PC-9 (cell line): ENCODE measurements around the gene SLC27A1. TPM values are rescaled to one million over a fixed set of nuclear protein-coding genes. Genes with fewer than 3 reads are reported as not detected.

Source experiments
- BruUV-seq: library from RNA; stranded (reverse); fragments of 400-500 nt; replicated peaks from 2 replicates; lab custom pipeline; 2021; lab: Mats Ljungman, UMichigan
- CTCF ChIA-PET: fragments of 300-600 bp; sonication (Branson Sonifier 250); formaldehyde crosslinking; loops from one replicate; lab custom pipeline; 2022; ENCODE audit warnings: antibody characterized with exemption; lab: Charles Lee
- POLR2A ChIA-PET: fragments of 300-600 bp; sonication (Branson Sonifier 250); formaldehyde crosslinking; loops from one replicate; lab custom pipeline; 2022; ENCODE audit warnings: antibody characterized with exemption; ENCODE audit not compliant: unreplicated experiment; lab: Charles Lee
- DNase-seq, 2 experiments: peaks; one replicate each; pipeline versions ENCODE4 v3.0.0 to v3.0.0-alpha.2; 2015 to 2022; ENCODE audit warnings: mixed read lengths in 1 of 2
- H2AFZ ChIP-seq: fragments of 200-600 bp; sonication (generic); 2 replicates; pipeline ENCODE4 v1.8.1; 2017; ENCODE audit warnings: antibody characterized with exemption
- H3F3A ChIP-seq: fragments of 200-600 bp; sonication (generic); 2 replicates; pipeline ENCODE4 v1.8.1; 2017; ENCODE audit warnings: antibody characterized with exemption, mild to moderate bottlenecking, low read depth; ENCODE audit not compliant: insufficient read depth
- H3K27ac ChIP-seq: fragments of 200-600 bp; sonication (generic); 2 replicates; pipeline ENCODE4 v1.6.1; 2016; ENCODE audit warnings: mixed run types
- H3K27me3 ChIP-seq: fragments of 200-600 bp; sonication (generic); 2 replicates; pipeline ENCODE4 v1.6.1; 2016; ENCODE audit warnings: low read depth, mixed run types; ENCODE audit not compliant: insufficient read depth
- H3K36me3 ChIP-seq: fragments of 200-600 bp; sonication (generic); 2 replicates; pipeline ENCODE4 v1.6.1; 2016; ENCODE audit warnings: low read depth, mixed run types
- H3K4me1 ChIP-seq: fragments of 200-600 bp; sonication (generic); replicated peaks from 2 replicates; pipeline ENCODE4 v1.6.1; 2016; ENCODE audit warnings: mixed run types; ENCODE audit not compliant: insufficient read depth
- H3K4me2 ChIP-seq: fragments of 200-600 bp; sonication (generic); 2 replicates; pipeline ENCODE4 v1.6.1; 2017; ENCODE audit warnings: mixed run types
- H3K4me3 ChIP-seq: fragments of 200-600 bp; sonication (generic); 2 replicates; pipeline ENCODE4 v1.6.1; 2016; ENCODE audit warnings: mixed run types
- H3K79me2 ChIP-seq: fragments of 200-600 bp; sonication (generic); 2 replicates; pipeline ENCODE4 v1.6.1; 2017; ENCODE audit warnings: low read depth, mixed run types
- H3K9me2 ChIP-seq: fragments of 200-600 bp; sonication (generic); 2 replicates; pipeline ENCODE4 v1.8.1; 2017; ENCODE audit warnings: mild to moderate bottlenecking; ENCODE audit not compliant: insufficient read depth
- H3K9me3 ChIP-seq: fragments of 200-600 bp; sonication (generic); 2 replicates; pipeline ENCODE4 v1.8.1; 2016; ENCODE audit warnings: low read depth; ENCODE audit not compliant: insufficient read depth
- H4K20me1 ChIP-seq: fragments of 200-600 bp; sonication (generic); 2 replicates; pipeline ENCODE4 v1.8.1; 2017; ENCODE audit not compliant: insufficient read depth
- EZH2 ChIP-seq: fragments of 200-600 bp; sonication (generic); IDR thresholded peaks from 2 replicates; pipeline ENCODE4 v1.8.0; 2017; ENCODE audit warnings: antibody characterized with exemption, low read depth
- intact Hi-C: fragments of 100-400 bp; cut with micrococcal nuclease; formaldehyde crosslinking; loops from one replicate; pipeline ENCODE4 v1.10.0; 2022; ENCODE audit not compliant: unreplicated experiment
- total RNA-seq: library from RNA; stranded (reverse); gene quantifications from 2 replicates; pipeline ENCODE4 v1.2.3, GENCODE V29; 2021
- TF ChIP-seq, protein P1 (sequence below): fragments of 200-600 bp; sonication (generic); conservative IDR thresholded peaks from 2 replicates; pipeline ENCODE4 v1.6.1; 2017; ENCODE audit warnings: mixed run types, antibody characterized with exemption, mild to moderate bottlenecking, moderate library complexity

Gene SLC27A1
- total RNA-seq, 1 experiment from 2014 or later = 30.8 TPM

DNA sequence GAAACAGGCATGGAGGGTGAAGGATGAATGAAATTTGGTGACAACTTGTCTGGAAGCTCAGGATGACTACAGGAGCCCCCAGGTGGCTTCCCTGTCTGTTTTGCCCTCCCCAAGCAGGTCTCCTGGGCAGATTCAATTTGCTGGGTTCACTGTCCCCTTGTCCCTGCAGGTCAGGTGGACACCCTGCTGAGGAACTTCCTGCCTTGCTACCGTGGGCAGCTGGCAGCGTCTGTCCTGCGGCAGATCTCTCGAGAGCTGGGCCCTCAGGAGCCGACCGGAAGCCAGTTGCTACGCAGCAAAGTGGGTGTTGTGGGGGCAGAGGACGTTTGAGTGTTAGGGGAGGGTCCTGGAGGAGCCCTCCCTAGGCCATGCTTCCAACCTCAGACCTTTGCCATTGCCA is 60.3 kb downstream of the SLC27A1 start:
- no TSS peak for BruUV-seq
- DNase-seq = no peak
- ChIA-PET CTCF (interaction anchor here (0.6 to 1.3 kb wide), 3 partner anchors 9 to 236 kb away, joined by 3 read pairs; no protein-coding TSS in a partner anchor), POLR2A (interaction anchor here (0.6 kb wide), 2 partner anchors 18 to 184 kb away, joined by 5 to 12 read pairs; no protein-coding TSS in a partner anchor)
- Histone ChIP-seq H3K36me3 (no peaks in the 10 kb centered on the region), H3K4me2 (no peak overlapping the region), H3K9me3 (no peaks in the 10 kb centered on the region), H3K9me2 (no peaks in the 10 kb centered on the region), H3F3A (peaks cover 13% of the 10 kb centered on the region), H2AFZ (no peak overlapping the region), H3K79me2 (no peaks in the 10 kb centered on the region), H3K27ac (no peak overlapping the region), H4K20me1 (no peaks in the 10 kb centered on the region), H3K27me3 (no peaks in the 10 kb centered on the region), H3K4me1 (no peaks in the 10 kb centered on the region), H3K4me3 (no peak overlapping the region)
- intact Hi-C loops = no loop called here
- TF ChIP-seq, protein P1, sequence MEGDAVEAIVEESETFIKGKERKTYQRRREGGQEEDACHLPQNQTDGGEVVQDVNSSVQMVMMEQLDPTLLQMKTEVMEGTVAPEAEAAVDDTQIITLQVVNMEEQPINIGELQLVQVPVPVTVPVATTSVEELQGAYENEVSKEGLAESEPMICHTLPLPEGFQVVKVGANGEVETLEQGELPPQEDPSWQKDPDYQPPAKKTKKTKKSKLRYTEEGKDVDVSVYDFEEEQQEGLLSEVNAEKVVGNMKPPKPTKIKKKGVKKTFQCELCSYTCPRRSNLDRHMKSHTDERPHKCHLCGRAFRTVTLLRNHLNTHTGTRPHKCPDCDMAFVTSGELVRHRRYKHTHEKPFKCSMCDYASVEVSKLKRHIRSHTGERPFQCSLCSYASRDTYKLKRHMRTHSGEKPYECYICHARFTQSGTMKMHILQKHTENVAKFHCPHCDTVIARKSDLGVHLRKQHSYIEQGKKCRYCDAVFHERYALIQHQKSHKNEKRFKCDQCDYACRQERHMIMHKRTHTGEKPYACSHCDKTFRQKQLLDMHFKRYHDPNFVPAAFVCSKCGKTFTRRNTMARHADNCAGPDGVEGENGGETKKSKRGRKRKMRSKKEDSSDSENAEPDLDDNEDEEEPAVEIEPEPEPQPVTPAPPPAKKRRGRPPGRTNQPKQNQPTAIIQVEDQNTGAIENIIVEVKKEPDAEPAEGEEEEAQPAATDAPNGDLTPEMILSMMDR = no peak
- no peak for TF ChIP-seq EZH2

DNA sequence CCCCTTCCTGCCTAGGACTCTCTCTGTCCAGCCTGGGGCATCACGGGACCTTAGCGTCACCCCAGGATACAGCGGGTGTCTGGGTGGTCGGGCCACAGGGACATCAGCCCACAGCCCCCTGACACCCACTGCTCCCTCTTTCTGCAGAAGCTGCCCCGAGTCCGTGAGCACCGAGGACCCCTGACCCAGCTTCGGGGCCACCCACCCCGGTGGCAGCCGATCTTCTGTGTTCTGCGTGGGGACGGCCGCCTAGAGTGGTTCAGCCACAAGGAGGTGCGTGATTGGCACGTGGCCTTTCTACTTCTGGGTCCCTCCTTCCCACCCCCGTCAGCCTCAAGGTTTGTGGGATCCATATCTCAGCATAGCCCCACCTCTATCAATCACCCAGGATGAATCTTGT is 61.8 kb downstream of the SLC27A1 start:
- Histone ChIP-seq H3K4me1 (no peaks in the 10 kb centered on the region; the same call in 1 of the 2 replicates), H3F3A (peaks cover 17% of the 10 kb centered on the region), H3K9me3 (no peaks in the 10 kb centered on the region), H4K20me1 (no peaks in the 10 kb centered on the region), H3K27me3 (no peaks in the 10 kb centered on the region), H3K36me3 (no peaks in the 10 kb centered on the region), H3K9me2 (no peaks in the 10 kb centered on the region), H2AFZ (no peak overlapping the region), H3K4me3 (no peak overlapping the region), H3K79me2 (no peaks in the 10 kb centered on the region), H3K27ac (no peak overlapping the region), H3K4me2 (no peak overlapping the region)
- no peak for TF ChIP-seq EZH2
- TF ChIP-seq, protein P1 = no peak
- intact Hi-C loops = no loop called here
- no TSS peak for BruUV-seq
- ChIA-PET CTCF (no interaction called here), POLR2A (no interaction called here)
- DNase-seq = no peak

DNA sequence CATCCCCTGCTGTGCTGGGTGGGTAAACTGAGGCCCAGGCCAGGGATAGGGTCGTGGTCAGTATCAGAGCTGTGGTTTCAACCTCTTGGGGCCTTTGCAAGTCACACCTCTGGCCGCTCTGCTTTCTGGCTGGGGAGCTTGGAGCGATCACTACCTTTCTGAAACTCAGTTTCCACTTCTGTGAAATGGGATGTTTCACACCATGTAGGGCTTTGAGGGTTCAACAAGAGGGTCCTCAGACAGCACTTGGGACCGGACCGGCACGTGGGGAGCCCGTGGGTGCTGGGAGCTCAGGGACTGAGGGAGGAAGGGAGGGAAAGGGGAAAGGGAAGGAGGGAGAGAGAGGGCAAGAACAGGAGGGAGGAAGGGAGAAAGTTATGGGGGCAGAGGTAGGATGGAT is 62.2 kb downstream of the SLC27A1 start:
- H3K4me1 ChIP-seq = no peaks in the 10 kb centered on the region; the same call in 1 of the 2 replicates

More for the DNA sequence above, 62.2 kb downstream of the SLC27A1 start:
- DNase-seq = no peak
- Histone ChIP-seq H2AFZ (no peak overlapping the region), H3K27ac (no peak overlapping the region), H3F3A (peaks cover 17% of the 10 kb centered on the region), H3K4me3 (no peak overlapping the region), H3K9me3 (no peaks in the 10 kb centered on the region), H3K9me2 (no peaks in the 10 kb centered on the region), H3K4me2 (no peak overlapping the region), H3K27me3 (peaks cover 3% of the 10 kb centered on the region; the same call in 1 of the 2 replicates), H3K79me2 (no peaks in the 10 kb centered on the region), H3K36me3 (no peaks in the 10 kb centered on the region), H4K20me1 (no peaks in the 10 kb centered on the region)
- BruUV-seq = no TSS peak
- POLR2A ChIA-PET = no interaction called here
- TF ChIP-seq, protein P1 = no peak
- no peak for TF ChIP-seq EZH2
- intact Hi-C loops = no loop called here
- CTCF ChIA-PET = no interaction called here
